NCI-H524 (cell line): ENCODE data around the gene ATP13A3.
A peak's percentile ranks its signal among the peaks of the same experiment; 100 is the strongest.

Experiments used
- DNase-seq, 2 experiments: peaks; one replicate each; lab custom pipeline; 2025; lab: John Stamatoyannopoulos, UW

The ATP13A3 gene

DNA sequence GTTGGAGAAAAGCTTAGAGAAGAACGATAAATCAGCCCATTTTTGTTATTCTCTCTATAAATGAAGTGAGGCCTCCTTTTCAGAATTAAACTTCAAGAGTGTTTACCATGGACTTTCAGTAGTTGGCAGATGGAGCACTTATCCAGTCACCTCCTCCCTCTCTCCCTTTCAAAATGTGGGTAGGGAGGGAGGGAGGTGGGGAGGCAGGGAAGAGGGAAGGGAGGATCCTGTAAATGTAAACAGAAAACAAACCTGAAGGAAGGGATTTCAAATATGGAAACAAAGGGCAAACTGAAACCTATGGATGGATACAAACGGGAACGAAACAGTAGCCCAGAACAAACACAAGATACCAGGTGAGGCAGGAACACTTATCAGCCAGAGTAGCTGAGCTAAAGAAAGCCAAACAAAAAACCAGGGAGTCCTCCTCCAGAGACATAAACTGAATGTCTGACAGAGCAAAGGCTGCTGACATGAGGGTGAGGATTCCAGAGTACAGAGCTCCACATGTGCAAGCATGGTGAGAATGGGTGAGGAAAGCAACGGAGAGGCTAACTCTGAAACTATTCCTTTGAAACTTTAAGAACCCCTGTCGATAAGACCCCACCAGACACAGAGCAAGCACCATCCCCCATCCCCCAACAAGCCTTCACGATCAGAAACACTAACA lies 46.8 kb downstream of the ATP13A3 start:
- DNase-seq = peak in 1 of 2 experiments; percentile 25

DNA sequence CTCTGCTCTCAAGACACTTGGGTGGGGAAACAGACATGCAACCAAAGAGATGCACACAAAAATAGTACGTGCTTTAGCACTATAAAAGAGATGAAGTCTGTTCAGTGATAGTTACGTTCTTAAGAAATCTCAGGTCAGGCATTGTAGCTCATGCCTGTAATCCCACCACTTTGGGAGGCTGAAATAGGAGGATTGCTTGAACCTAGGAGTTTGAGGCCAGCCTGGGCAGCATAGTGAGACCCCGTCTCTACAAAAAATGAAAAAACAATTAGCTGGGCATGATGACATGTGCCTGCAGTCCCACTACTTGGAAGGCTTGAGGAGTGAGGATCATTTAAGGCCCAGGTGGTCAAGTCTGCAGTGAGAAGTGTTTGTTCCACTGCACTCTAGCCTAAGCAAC lies 52.3 kb downstream of the ATP13A3 start:
- DNase-seq = no peak

DNA sequence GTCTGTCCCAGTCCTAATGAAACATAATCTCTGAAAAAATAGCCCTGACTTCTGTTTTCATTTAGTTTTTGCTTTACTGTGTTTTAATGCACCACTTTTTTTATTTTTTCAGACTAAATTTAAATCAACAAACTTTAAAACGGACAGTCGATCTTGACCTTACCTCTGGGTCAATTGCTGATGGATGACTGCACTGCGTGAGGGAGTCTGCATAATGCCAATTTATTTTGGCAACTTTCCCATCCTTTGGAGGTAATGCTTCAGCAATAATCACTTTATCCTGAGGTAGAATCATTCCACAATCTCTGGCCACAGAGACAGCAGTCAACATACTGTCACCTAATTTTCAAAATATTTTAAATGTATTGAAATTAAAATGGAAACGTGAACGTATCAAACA lies 55.2 kb downstream of the ATP13A3 start:
- DNase-seq = no peak

DNA sequence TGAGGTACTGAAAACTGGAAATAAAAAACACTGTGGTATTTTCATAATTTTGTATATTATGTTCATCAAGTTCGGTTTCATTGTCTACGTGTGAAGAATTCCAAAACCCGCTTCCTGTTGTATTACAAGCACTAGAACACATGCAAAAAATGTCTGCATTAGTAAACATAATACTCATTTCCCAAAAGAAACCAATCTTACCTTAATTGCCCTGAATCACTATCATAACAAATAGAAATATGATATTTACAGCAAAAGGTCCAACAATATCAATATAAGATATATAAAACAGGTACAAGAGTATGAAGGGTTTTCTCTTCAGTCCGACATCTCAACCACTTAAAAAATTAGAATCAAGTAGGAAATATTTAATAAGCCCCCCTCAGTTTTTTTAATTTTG lies 61.4 kb downstream of the ATP13A3 start:
- no peak for DNase-seq

DNA sequence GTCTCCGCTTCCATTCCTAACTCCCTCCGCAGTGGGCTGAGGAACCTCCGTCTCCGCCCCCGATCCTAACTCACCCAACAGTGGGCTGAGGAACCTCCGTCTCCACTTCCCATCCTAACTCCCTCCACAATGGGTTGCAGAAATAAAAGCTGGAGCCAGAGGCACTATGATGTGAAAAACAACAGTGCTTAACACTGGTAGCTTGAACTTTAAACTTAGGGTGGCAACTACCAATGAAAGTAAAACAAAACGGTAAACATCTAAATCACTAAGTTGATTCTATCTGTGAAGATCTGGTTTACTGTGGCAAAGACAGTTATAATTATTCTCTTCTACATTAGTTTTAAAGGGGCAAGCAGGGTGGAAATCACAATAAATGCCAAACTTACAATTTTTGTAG lies 61.8 kb downstream of the ATP13A3 start:
- no peak for DNase-seq

DNA sequence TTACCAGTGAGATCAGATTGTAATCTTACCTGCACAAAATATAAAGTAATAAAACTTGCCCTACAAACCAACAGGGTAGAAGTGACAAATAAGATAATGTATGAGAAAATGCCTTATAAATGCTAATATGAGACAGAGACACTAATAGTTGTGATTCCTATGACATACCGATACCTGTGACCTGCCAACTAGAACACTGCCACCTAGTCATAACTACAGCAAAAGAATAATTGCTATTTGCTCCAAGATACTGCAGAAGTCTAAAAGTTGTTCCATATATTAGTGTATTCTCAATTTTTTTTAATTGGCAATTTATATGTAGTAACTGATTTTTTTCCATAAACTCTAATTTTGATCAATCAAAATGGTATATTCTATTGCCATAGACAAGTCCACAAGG lies 62.4 kb downstream of the ATP13A3 start:
- no peak for DNase-seq

DNA sequence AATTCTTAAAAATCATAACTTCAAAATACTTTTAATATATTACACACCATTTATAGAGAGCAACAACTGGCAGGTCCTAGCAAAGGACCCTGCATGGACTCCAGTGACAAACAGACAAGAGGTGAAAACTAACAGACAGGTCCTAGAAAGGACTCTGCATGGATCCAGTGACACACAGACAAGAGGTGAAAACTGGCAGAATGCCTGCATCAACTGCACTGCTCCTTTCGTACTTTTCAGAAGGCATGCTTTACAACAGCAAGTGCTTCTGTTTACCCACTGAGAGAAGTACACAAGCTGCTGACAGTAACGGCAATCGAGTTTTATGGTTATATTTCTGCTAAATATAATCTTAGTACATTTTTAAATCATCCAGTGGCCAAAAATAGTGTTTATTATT lies 63.5 kb downstream of the ATP13A3 start:
- DNase-seq = no peak

DNA sequence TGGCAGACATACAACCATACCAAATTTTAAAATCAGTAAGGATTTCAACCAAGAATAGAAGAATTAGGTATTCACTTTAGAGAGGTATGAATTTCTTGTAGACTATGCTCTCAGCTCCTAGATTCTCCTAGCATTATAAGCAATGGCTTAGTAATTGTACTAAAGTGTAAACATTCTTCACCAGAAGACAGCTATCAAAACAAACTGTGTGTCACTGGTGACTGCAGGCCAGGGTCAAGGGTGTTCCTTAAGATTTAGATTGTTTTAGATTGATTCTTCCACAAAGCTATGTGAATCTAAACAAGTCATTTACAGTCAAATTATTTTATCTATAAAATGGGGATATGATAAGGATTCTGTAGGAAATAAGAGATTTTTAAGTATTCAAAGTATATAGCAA lies 64.6 kb downstream of the ATP13A3 start:
- no peak for DNase-seq

DNA sequence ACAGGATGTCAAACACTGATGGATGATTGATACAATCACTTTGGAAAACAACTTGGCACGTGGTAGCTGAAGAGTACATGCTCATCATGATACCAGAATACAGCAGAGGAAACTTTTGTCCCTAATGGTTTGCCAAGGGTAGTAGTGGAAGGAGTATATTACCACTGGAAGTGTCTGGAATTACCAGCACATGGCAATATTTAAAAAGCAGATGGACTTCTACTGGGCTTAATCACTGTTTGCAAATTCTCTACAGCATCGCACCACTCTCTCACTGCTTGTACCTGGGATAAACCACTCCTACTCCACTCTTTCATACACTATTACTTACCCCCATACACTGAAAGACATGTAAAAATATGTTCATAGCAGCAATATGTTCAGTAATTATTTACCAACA lies 68.1 kb downstream of the ATP13A3 start:
- DNase-seq = no peak

DNA sequence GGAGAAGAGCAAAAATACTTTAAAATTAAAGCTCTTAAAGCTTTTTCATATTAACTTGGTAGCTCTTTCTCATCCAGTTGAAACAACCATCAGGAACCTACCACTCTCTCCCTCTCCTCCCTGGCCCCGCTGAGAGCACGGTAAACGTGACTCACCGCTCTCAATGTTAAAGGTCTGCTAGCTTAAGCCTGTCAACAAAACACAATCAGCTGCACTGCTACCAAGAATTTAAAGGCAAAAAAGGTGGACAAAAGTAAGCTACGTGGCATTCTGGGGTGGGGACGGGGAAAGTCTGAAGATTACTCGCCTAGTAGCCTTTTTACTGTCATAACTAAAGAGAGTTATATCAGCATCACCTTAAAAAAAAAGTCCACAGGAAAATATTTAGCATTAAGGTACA lies 79.4 kb downstream of the ATP13A3 start:
- DNase-seq = no peak

DNA sequence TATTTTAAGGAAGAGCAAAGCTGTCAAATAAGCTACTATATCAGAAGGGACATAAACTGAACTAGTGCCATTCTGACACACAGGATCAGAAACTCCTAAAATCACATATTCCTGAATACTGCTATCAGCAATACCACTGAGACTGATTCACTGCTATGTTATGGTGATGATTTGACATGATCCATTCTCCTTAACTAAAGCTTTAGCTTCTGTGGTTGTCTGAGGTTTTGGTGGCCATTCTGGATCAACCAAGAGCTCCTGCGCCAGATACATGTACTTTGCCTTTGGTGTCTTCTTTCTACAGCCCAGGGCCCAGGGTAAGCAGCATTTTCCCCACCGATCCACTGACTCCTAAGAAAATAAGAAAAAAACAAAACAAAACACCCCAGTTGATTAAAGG lies 81.0 kb downstream of the ATP13A3 start:
- DNase-seq = no peak

DNA sequence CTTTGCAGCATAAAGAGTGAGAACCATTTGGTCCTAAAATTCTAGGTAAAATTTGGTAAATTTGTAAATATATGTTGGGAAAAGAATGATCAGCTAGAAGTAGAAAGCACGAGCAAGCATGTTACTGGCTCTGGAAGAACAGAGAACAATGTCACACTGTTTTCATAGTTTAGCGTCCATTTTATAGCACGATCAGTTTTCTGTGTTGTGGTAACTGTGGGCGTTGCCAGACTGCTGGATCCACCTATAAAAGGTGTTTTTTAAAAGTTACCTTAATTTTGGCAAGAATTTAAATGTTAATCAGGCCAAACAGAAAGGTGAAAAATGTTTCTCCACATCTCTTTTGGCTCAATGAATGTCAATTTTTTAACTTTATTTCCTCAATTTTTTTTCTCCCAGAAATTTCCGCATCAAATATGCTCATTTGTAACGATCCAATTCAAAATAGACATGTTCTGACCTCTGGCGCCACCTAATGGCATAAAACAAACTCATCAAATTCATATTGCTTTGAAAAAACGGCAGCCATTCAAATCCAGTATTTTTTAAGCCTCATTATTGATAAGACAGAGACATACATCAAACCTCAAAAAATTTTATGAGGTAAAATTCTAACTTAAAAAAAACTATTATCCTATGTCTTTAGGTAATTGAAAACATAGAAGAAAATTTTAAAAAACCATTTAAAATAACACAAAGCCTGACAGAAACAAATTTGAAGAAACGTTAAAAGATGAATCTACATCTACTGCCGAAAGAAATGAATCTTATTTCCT lies 82.2 kb downstream of the ATP13A3 start:
- peak in 1 of 2 experiments; percentile 65 for DNase-seq

DNA sequence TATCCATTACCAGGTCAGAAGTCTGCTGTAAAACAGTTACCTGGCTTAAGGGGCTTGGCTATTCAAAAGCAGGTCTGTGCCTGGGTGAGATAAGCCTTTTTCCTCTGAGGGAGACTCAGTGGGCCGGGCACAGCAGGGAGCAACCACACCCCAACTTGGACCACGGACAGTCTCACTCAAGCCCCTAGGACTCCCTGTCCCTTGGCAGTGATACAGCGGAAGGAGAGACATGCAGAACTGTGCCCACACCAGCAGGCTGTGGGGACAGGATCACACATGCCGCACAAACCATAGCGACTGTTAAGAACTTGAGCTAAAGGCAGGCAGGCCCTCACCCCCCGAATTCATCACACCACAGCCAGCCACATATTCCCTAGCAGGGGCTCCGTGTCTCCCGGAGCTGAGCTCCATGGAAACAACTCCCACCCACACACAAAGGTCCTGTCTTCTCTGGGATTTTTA lies 84.9 kb downstream of the ATP13A3 start:
- DNase-seq = no peak

DNA sequence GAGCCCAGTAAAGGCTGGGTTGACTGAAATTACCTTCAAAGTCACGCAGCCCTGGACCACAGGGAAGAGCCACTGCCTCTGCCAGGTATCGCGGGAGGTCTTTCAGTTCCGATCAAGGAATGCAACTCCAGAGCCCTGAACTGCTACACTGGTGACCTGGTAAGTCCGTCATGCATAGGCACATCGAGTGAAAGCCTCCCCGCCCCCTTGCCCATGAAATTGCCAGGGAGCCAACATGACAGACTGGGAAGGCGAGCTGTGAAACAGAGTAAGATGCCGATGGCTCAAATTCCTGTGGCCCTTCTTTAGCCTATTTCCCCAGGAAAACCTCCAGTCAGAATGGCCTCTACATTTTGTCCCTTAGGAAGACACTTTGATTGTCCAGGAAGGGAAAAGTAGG lies 85.5 kb downstream of the ATP13A3 start:
- DNase-seq = no peak

DNA sequence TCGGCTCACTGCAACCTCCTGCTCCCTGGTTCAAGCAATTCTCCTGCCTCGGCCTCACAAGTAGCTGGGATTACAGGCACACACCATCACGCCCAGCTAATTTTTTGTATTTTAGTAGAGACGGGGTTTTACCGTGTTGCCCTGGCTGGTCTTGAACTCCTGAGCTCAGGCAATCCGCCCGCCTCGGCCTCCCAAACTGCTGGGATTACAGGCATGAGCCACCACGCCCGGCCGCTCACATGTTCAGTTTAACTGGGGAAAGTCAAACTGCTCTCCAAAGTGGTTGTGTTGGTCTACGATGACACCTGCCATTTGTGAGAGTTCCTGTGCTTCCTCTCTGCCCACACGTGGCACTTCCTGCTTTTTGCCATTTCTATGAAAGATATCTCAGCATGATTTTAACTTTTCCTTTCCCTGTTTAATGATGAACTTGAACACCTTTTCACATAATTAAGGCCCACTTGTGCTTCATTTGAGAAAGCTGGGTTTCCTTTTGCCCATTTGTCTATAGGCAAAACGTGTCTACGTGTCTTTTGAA lies 86.9 kb downstream of the ATP13A3 start:
- DNase-seq = no peak

DNA sequence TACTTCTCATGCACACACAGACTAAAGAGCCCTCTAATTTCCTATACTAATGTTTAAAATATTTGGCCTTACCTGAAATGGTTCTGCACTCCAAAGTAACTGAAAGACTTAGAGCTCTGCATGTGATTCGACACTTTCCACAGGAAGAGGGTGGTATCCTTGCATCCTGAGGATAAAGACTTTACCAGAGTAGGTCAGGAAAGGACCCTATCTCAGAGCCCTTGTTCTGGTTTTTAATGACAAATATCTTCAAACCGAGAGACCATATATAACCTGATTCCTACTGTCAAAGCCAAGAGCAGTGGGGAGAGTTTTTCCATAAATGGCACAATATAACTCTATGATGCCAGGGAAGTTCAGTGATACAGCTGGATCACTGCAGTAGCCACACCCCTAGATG lies 87.6 kb downstream of the ATP13A3 start, which contains the start of gene GP5:
TSS of gene GP5 (minus strand) at position 101 of the 400 bp plus-strand sequence. CDS start 984 bp downstream, outside the sequence.
- DNase-seq = no peak

DNA sequence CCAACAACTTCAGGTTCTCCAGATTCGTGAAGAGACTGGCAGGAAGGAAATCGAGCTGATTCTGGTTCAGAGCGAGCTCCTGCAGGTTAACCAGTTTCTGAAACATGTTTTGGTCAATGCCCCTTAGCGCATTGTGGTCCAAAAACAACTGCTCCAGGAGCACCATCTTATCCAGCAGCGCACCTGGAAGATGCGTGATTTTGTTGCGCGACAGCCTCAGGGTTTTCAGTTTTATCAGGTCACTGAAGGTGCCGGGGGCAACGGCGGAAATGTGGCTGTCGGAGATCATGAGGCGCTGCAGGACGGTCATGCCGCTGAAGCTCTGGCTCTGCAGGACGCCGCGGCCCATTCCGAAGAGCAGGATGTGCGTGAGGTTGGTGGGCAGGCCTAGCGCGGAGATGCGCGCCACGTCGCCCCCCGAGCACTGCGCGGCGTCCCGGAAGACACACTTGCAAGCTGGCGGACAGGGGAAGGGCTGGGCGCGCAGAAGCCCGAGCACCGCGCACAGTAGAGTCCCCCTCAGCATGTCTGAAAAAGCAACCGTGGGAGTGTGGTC lies 89.0 kb downstream of the ATP13A3 start:
- peak; percentile 21 to 35 for DNase-seq

DNA sequence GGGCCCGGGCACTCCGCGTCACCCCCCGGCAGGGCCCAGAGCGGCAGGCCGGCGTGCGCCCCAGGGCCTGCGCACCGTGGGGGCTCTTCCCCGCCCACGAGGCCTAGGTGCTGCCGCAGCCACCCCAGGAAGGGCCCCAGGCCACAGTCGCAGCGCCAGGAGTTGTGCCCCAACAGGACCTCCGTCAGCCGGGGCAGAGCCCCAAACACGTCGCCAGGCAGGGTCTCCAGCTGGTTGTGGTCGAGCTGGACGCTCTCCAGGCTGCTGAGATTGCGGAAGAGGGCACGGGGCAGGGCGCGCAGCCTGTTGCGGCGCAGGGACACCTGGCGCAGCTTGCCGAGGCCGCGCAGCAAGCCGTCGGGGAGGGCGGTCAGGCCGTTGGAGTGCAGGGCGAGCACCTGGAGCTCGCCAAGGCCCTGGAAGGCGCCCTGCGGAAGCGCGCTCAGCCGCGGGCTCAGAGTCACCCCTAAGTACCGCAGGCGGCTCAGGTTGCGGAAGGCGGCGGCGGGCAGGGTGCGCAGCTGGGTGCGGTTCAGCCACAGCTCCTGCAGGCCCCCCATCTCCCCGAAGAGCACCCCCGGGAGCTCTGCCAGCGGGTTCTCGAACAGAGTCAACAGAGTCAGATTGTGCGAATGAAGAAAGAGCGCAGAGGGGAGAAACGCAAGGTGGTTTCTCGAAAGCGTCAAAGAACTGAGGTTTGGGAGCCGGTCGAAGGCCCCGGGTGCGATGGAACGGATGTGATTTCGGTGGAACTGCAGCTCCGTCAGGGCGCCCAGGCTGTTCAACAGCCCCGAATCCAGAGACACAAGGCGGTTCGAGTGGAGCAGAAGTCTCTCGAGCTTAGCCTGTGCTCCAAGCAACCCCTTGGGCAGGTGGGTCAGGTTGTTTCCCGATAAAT lies 89.7 kb downstream of the ATP13A3 start:
- peak in 1 of 2 experiments; percentile 53 for DNase-seq

DNA sequence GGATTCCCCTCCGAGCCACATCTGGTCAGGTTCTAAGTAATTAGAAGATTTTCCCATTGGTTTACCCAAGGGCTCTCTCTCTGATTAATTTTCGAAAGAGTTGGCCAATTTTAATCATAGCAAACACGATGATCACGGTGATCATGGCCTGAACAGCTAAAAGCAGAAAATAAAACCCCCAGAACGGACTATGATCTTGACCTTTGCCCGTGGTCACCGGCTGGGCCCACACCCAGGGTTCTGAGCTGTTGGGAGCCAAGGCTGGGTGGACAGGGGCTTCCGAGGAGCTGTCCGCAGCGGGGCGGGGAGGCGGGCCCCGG lies 90.3 kb downstream of the ATP13A3 start:
- no peak for DNase-seq

DNA sequence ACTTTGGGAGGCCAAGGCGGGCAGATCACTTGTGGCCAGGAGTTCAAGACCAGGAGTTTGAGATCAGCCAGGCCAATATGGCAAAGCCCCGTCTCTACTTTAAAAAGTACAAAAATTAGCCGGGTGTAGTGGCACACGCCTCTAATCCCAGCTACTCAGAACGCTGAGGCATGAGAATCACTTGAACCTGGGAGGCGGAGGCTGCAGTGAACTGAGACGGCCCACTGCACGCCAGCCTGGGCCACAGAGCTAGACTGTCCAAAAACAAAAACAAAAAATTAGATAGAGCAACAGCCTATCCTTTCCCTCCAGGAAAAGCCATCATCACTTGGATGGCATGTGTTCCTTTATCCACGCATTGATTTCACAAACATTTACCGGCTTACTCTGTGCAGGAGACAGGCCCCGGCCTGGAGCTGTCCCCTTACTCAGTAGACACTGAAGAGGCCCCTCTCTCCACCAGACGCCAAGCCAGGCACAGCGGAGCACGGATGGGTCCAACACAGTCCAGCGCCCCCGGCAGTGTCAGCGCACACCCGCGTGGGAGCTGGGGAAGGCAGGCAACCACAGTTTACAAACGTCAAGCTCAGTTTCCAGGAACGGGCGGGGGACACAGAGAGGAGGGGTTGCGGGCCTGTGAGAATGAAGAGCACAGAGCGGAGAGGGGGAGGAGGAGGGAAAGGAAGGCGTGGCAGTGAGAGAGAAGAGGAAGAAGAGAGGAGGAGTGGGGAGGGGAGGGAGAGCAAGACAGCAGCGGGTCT lies 90.8 kb downstream of the ATP13A3 start:
- DNase-seq = peak; percentile 37 to 50

DNA sequence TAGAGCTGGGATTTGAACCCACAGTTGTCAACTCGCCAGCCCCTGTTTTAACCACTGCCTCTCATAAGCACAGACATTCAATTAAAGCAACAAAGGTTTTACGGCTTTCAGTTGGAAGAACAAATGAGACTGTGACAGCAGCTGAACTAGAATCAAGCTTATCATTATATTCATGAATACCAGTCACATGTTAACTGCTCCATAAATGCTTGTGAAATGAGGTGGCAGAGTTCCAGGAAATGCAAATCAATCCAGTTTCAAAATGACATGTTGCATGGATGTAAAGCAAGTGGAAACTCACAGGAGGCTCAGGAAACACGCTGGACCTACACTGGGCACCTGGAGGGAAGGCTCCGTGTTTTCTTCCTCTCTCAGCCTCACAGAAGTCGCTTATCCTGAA lies 91.6 kb downstream of the ATP13A3 start:
- no peak for DNase-seq
